ENCODE data around the gene COX4I2. TPM values are rescaled to one million over a fixed set of nuclear protein-coding genes. Genes with fewer than 3 reads are reported as not detected.
A peak's percentile ranks its signal among the peaks of the same experiment; 100 is the strongest.

Gene COX4I2
- total RNA-seq, 4 donors from 2014 or later, result 2.1 to 14.2 (median 7.1) TPM

DNA sequence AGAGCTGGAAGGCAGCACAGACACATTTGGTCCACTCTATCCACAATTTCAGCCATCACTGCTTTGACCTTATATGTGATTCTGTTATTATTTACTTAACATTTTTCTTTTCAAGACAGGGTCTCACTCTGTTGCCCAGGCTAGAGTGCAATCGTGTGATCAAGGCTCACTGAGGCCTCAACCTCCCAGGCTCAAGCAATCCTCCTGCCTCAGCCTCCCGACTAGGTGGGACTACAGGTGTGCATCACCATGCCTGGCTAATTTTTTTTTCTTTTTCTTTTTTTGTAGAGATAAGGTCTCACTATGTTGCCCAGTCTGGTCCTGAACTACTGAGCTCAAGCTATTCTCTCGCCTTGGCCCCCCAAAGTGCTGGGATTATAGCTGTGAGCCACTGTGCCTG lies 44.6 kb downstream of the COX4I2 start:
- WGBS, result 97% methylated on average over 3 of the region's 3 CpGs
- H3K36me3 ChIP-seq, result peaks cover 0 to 58% (median 38%) of the 10 kb centered on the region in 4 donors
- DNase-seq (ENCODE audit: extremely low spot score), result no peak
- no peaks in the 10 kb centered on the region for H3K9me3 ChIP-seq
- intact Hi-C loops (cut with DNase I), result no loop called here
- no peaks in the 10 kb centered on the region for H3K27me3 ChIP-seq
- TF ChIP-seq POLR2AphosphoS5 (IDR thresholded peaks at IDR 0.05), result no peak
- no peak for TF ChIP-seq POLR2A (IDR thresholded peaks at IDR 0.05; ENCODE audit: low read depth)
- no peak for TF ChIP-seq EP300 (IDR thresholded peaks at IDR 0.05)
- TF ChIP-seq, protein P1, sequence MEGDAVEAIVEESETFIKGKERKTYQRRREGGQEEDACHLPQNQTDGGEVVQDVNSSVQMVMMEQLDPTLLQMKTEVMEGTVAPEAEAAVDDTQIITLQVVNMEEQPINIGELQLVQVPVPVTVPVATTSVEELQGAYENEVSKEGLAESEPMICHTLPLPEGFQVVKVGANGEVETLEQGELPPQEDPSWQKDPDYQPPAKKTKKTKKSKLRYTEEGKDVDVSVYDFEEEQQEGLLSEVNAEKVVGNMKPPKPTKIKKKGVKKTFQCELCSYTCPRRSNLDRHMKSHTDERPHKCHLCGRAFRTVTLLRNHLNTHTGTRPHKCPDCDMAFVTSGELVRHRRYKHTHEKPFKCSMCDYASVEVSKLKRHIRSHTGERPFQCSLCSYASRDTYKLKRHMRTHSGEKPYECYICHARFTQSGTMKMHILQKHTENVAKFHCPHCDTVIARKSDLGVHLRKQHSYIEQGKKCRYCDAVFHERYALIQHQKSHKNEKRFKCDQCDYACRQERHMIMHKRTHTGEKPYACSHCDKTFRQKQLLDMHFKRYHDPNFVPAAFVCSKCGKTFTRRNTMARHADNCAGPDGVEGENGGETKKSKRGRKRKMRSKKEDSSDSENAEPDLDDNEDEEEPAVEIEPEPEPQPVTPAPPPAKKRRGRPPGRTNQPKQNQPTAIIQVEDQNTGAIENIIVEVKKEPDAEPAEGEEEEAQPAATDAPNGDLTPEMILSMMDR (IDR thresholded peaks at IDR 0.05), result no peak
- H3K4me1 ChIP-seq, result peaks cover 78 to 89% (median 81%) of the 10 kb centered on the region in 4 donors
- H3K27ac ChIP-seq (replicated peaks in 1 of 4), result no peak overlapping the region
- no peak overlapping the region for H3K4me3 ChIP-seq

DNA sequence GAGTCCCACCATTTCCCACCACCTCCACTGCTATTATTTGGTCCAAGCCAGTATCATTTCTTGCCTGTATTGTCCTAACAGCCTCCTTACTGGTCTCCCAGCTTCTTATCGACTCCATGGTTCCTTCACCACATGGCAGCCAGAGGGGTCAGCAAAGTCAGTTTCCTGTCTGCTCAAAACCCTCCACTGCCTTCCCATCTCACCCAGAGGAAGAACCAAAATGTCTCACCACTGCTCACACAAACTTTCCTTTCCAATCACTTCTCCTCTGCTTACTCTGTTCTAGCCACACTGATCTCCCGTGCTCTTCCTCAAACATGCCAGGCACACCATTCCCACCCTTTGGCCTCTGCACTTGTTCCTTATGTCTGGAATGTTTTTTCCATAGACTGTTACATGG lies 45.2 kb downstream of the COX4I2 start:
- no peaks in the 10 kb centered on the region for H3K9me3 ChIP-seq
- TF ChIP-seq POLR2AphosphoS5 (IDR thresholded peaks at IDR 0.05) (no peak), EP300 (IDR thresholded peaks at IDR 0.05) (no peak), POLR2A (IDR thresholded peaks at IDR 0.05; ENCODE audit: low read depth) (no peak)
- TF ChIP-seq, protein P1 (IDR thresholded peaks at IDR 0.05), result no peak
- DNase-seq (ENCODE audit: extremely low spot score), result no peak
- WGBS, result 81% methylated on average over 2 of the region's 2 CpGs
- H3K4me3 ChIP-seq, result no peak overlapping the region
- intact Hi-C loops (cut with DNase I), result no loop called here
- peaks cover 74 to 84% (median 75%) of the 10 kb centered on the region in 4 donors for H3K4me1 ChIP-seq
- no peaks in the 10 kb centered on the region for H3K27me3 ChIP-seq
- peaks cover 0 to 59% (median 35%) of the 10 kb centered on the region in 4 donors for H3K36me3 ChIP-seq
- H3K27ac ChIP-seq (replicated peaks in 1 of 4), result peak overlapping the region in 1 of 4 donors; percentile 6

DNA sequence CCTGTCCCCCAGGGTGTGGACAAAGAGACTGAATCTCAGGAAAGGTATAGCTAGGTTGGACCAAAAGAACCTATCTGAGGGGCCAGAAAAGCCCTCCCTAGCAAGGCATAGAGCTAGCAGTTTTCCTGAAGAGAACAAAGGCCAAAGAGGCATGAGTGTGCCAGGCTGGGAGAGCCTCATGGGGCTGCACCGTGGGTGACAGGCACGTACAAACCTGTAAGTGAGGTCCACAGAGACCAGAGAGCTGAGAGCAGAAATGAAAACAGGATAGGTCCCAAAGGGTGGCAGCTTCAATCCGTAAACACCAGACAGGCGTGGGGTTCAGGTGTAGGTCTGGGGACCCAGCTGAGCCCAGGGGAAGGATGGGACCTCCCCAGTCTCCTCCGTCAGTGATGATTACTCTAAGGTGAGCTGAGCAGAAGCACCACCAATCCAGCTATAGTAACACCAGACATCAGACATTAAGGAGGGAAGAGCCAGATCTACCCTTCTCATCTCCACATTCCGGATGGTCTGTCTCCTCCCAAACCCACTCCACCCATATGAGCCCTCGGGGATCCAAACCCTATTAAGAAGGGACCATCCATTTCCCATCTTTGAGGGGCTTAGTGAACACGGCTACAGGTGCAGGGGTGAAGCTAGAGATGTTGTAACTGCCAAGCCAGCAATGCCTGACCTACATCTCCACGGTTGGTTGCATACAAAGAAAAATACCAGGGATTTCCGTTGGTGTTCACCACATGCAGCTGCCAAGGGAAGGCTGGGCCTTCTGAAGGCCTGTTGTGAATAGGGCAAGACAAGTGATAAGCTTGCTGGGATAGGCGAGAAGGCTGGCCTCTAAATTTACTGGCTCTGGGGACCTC lies 46.7 kb downstream of the COX4I2 start:
- no peak for DNase-seq (ENCODE audit: extremely low spot score)
- no peak for TF ChIP-seq POLR2AphosphoS5 (IDR thresholded peaks at IDR 0.05)
- no peak for TF ChIP-seq POLR2A (IDR thresholded peaks at IDR 0.05; ENCODE audit: low read depth)
- no peak for TF ChIP-seq EP300 (IDR thresholded peaks at IDR 0.05)
- TF ChIP-seq, protein P1 (IDR thresholded peaks at IDR 0.05), result no peak
- Histone ChIP-seq H3K4me1 (peaks cover 61 to 72% (median 62%) of the 10 kb centered on the region in 4 donors), H3K9me3 (no peaks in the 10 kb centered on the region), H3K27me3 (no peaks in the 10 kb centered on the region), H3K36me3 (peaks cover 0 to 56% (median 29%) of the 10 kb centered on the region in 4 donors), H3K27ac (replicated peaks in 1 of 4) (peak overlapping the region in 2 of 4 donors; percentile 31 to 39), H3K4me3 (no peak overlapping the region)
- intact Hi-C loops (cut with DNase I), result no loop called here
- 81% methylated on average over 11 of the region's 11 CpGs for WGBS

DNA sequence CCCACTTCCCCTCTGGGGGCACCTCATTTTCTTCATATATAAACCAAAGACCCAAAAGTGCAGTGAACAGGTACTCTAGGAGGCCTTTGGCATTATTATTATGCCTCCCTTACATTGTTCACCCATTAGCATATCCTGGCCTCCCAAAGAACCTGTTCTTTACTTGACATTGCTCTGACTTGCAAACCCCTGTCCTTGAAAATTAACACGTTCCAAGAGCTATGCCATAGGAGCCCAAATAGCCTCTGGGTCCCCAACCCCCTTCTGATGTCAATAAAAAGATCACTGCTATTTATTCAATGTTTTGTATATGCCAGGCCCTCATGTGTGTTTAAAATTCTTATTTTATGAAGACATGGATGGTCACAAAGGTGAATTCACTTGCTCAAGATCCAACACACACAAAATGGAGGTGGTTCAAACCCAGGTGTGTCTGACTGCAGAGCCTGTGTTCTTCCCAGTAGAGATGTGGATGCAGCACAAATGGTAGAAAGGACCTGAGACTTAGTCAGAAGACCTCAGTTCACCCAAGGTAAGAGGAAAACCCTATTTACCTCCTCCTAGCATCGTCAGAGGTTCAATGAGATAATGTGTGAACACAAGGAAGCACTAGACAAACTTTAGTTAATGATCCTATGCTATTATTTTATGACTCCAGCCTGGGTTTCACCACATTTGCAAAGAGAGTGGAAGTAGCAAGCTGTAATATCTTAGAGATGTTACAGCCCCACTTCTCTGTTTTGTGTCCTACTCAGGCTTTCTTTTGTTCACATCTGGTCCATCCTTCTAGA lies 48.3 kb downstream of the COX4I2 start:
- Histone ChIP-seq H3K9me3 (no peaks in the 10 kb centered on the region), H3K36me3 (peaks cover under 1 to 59% (median 24%) of the 10 kb centered on the region in 4 donors), H3K4me1 (peaks cover 57 to 60% (median 59%) of the 10 kb centered on the region in 4 donors), H3K27ac (replicated peaks in 1 of 4) (peak overlapping the region in 3 of 4 donors; percentile 0 to 39 (median 3)), H3K27me3 (no peaks in the 10 kb centered on the region), H3K4me3 (no peak overlapping the region)
- intact Hi-C loops (cut with DNase I), result no loop called here
- 93% methylated on average over 2 of the region's 2 CpGs for WGBS
- no peak for DNase-seq (ENCODE audit: extremely low spot score)
- TF ChIP-seq, protein P1 (IDR thresholded peaks at IDR 0.05), result no peak
- TF ChIP-seq POLR2A (IDR thresholded peaks at IDR 0.05; ENCODE audit: low read depth), result no peak
- TF ChIP-seq EP300 (IDR thresholded peaks at IDR 0.05), result no peak
- no peak for TF ChIP-seq POLR2AphosphoS5 (IDR thresholded peaks at IDR 0.05)

All from esophagus muscularis mucosa (tissue), 4 donors.